ENCODE results near the gene TRERF1. TPM values are rescaled to one million over a fixed set of nuclear protein-coding genes. Genes with fewer than 3 reads are reported as not detected.

Gene TRERF1
- total and polyA plus RNA-seq, 2 experiments from 2014 or later = 11.2 to 20.6 TPM

DNA sequence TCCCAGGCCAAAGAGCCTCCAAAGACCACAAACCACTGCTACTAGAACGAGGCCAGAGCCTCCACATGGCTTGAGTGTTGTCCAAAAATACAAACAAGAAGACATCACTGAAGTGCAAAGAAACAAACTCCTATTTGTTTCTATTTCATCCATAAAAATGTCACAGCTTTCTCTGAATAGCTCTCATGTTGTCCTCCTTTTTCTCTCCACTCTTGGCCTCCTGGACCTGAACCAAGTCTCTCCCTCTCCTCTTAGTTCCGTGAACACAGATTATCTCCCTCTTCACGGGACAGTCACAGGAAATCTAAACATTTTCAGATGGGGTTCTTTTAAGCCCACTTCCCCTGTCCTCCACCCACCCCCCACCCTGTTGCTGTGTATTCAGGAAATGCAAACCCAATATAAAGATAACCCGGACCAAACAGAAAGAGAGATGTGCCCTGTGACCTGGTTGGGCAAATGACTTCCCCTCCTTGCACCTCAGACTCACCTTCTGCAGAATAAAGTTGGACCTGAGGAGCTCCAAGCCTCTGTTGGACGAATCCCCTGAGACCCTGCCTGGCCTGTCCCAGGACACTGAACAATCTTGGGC is 158.2 kb downstream of the TRERF1 start:
- Histone ChIP-seq H4K20me1 (replicated peaks; ENCODE audit: insufficient read depth) (peaks cover 9% of the 10 kb centered on the region), H3F3A (replicated peaks; ENCODE audit: low read depth) (no peaks in the 10 kb centered on the region), H3K79me2 (replicated peaks; ENCODE audit: insufficient read depth) (peaks cover 40% of the 10 kb centered on the region), H3K27me3 (ENCODE audit: insufficient read depth) (no peaks in the 10 kb centered on the region), H3K27ac (ENCODE audit: low read depth) (no peak overlapping the region), H2AFZ (no peak overlapping the region), H3K9me2 (ENCODE audit: insufficient read depth) (0 out of 2 replicates have a peak, but pooled peaks cover 5% of the 10 kb centered on the region), H3K4me1 (ENCODE audit: insufficient read depth) (no peaks in the 10 kb centered on the region), H3K36me3 (ENCODE audit: insufficient read depth) (no peaks in the 10 kb centered on the region), H3K4me2 (no peak overlapping the region), H3K4me3 (no peak overlapping the region)
- Mint-ChIP-seq H3K9me3 (no peaks in the 10 kb centered on the region), H3K4me3 (no peak overlapping the region), H3K27me3 (ENCODE audit: insufficient read depth, low read depth, poor library complexity) (peaks cover 2% of the 10 kb centered on the region), H3K4me1 (no peaks in the 10 kb centered on the region), H3K27ac (no peak overlapping the region), H3K36me3 (ENCODE audit: low read depth) (peaks cover 28% of the 10 kb centered on the region)
- TF ChIP-seq ZNF331 (CRISPR knock-in tag; IDR thresholded peaks at IDR 0.05; ENCODE audit: low read depth) = no peak
- no peak for TF ChIP-seq STAT1 (IDR thresholded peaks at IDR 0.05; ENCODE audit: unreplicated experiment)
- no peak for TF ChIP-seq ZNF114 (CRISPR knock-in tag; IDR thresholded peaks at IDR 0.05)
- DNase-seq (ENCODE audit: low spot score) (no peak), ATAC-seq (no peak)

DNA sequence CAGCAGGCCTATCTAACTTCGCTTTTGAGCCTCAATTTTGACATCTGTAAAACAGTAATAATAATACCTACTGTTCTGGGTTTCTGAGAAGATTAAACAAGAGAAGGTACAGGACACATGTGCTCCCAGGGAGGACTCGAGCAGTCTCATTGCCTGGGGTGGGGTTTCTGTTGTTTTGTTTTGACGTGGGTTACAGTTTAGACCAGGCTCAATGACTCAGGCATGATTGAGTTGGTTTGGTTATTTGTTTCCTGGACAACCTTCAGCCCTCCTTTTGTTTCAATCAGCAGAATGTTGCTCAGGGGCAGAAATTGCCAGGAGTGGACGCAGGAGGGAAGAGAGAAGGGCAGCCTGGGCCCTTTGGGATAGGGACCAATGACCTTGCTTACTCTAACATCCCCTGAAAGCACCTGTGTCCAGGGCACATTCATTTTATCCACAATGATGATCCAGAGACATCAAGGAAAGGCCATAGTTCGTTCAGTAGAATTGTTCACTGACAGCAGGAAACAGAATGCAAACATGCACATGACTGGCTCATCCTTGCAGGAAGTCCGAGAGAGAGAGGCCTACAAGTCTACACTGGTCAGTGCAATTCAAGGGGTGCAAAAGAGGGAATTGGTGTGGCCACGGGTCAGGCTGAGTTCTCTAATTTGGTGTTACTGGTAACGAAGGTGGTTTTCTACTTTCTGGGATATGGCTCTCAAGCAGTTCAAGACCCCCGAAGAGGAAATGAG is 159.6 kb downstream of the TRERF1 start:
- Histone ChIP-seq H4K20me1 (replicated peaks; ENCODE audit: insufficient read depth) (peaks cover 9% of the 10 kb centered on the region), H3K79me2 (replicated peaks; ENCODE audit: insufficient read depth) (peaks cover 32% of the 10 kb centered on the region), H3K4me3 (no peak overlapping the region), H3K36me3 (ENCODE audit: insufficient read depth) (no peaks in the 10 kb centered on the region), H3K4me2 (no peak overlapping the region), H3K9me2 (ENCODE audit: insufficient read depth) (0 out of 2 replicates have a peak, but pooled peaks cover 5% of the 10 kb centered on the region), H3K27me3 (ENCODE audit: insufficient read depth) (no peaks in the 10 kb centered on the region), H2AFZ (no peak overlapping the region), H3K27ac (ENCODE audit: low read depth) (no peak overlapping the region), H3K4me1 (ENCODE audit: insufficient read depth) (no peaks in the 10 kb centered on the region), H3F3A (replicated peaks; ENCODE audit: low read depth) (no peaks in the 10 kb centered on the region)
- peaks cover 3% of the 10 kb centered on the region for H3K27me3 Mint-ChIP-seq (ENCODE audit: insufficient read depth, low read depth, poor library complexity)
- no peak overlapping the region for H3K27ac Mint-ChIP-seq
- DNase-seq (ENCODE audit: low spot score) (no peak), ATAC-seq (no peak)
- no peaks in the 10 kb centered on the region for H3K4me1 Mint-ChIP-seq
- peaks cover 7% of the 10 kb centered on the region for H3K9me3 Mint-ChIP-seq
- H3K36me3 Mint-ChIP-seq (ENCODE audit: low read depth) = peaks cover 31% of the 10 kb centered on the region
- H3K4me3 Mint-ChIP-seq = no peak overlapping the region
- TF ChIP-seq, protein P1, sequence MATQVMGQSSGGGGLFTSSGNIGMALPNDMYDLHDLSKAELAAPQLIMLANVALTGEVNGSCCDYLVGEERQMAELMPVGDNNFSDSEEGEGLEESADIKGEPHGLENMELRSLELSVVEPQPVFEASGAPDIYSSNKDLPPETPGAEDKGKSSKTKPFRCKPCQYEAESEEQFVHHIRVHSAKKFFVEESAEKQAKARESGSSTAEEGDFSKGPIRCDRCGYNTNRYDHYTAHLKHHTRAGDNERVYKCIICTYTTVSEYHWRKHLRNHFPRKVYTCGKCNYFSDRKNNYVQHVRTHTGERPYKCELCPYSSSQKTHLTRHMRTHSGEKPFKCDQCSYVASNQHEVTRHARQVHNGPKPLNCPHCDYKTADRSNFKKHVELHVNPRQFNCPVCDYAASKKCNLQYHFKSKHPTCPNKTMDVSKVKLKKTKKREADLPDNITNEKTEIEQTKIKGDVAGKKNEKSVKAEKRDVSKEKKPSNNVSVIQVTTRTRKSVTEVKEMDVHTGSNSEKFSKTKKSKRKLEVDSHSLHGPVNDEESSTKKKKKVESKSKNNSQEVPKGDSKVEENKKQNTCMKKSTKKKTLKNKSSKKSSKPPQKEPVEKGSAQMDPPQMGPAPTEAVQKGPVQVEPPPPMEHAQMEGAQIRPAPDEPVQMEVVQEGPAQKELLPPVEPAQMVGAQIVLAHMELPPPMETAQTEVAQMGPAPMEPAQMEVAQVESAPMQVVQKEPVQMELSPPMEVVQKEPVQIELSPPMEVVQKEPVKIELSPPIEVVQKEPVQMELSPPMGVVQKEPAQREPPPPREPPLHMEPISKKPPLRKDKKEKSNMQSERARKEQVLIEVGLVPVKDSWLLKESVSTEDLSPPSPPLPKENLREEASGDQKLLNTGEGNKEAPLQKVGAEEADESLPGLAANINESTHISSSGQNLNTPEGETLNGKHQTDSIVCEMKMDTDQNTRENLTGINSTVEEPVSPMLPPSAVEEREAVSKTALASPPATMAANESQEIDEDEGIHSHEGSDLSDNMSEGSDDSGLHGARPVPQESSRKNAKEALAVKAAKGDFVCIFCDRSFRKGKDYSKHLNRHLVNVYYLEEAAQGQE (IDR thresholded peaks at IDR 0.05; ENCODE audit: unreplicated experiment) = no peak
- TF ChIP-seq, protein P2, sequence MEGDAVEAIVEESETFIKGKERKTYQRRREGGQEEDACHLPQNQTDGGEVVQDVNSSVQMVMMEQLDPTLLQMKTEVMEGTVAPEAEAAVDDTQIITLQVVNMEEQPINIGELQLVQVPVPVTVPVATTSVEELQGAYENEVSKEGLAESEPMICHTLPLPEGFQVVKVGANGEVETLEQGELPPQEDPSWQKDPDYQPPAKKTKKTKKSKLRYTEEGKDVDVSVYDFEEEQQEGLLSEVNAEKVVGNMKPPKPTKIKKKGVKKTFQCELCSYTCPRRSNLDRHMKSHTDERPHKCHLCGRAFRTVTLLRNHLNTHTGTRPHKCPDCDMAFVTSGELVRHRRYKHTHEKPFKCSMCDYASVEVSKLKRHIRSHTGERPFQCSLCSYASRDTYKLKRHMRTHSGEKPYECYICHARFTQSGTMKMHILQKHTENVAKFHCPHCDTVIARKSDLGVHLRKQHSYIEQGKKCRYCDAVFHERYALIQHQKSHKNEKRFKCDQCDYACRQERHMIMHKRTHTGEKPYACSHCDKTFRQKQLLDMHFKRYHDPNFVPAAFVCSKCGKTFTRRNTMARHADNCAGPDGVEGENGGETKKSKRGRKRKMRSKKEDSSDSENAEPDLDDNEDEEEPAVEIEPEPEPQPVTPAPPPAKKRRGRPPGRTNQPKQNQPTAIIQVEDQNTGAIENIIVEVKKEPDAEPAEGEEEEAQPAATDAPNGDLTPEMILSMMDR (conservative IDR thresholded peaks at IDR 0.05; ENCODE audit: low read depth in 2 of 2) = no peak
- TF ChIP-seq ZNF331 (CRISPR knock-in tag; IDR thresholded peaks at IDR 0.05; ENCODE audit: low read depth) (no peak), EZH2 (IDR thresholded peaks at IDR 0.05; ENCODE audit: low read depth, unreplicated experiment) (no peak), ZNF114 (CRISPR knock-in tag; IDR thresholded peaks at IDR 0.05) (no peak)
- TF ChIP-seq, protein P3, sequence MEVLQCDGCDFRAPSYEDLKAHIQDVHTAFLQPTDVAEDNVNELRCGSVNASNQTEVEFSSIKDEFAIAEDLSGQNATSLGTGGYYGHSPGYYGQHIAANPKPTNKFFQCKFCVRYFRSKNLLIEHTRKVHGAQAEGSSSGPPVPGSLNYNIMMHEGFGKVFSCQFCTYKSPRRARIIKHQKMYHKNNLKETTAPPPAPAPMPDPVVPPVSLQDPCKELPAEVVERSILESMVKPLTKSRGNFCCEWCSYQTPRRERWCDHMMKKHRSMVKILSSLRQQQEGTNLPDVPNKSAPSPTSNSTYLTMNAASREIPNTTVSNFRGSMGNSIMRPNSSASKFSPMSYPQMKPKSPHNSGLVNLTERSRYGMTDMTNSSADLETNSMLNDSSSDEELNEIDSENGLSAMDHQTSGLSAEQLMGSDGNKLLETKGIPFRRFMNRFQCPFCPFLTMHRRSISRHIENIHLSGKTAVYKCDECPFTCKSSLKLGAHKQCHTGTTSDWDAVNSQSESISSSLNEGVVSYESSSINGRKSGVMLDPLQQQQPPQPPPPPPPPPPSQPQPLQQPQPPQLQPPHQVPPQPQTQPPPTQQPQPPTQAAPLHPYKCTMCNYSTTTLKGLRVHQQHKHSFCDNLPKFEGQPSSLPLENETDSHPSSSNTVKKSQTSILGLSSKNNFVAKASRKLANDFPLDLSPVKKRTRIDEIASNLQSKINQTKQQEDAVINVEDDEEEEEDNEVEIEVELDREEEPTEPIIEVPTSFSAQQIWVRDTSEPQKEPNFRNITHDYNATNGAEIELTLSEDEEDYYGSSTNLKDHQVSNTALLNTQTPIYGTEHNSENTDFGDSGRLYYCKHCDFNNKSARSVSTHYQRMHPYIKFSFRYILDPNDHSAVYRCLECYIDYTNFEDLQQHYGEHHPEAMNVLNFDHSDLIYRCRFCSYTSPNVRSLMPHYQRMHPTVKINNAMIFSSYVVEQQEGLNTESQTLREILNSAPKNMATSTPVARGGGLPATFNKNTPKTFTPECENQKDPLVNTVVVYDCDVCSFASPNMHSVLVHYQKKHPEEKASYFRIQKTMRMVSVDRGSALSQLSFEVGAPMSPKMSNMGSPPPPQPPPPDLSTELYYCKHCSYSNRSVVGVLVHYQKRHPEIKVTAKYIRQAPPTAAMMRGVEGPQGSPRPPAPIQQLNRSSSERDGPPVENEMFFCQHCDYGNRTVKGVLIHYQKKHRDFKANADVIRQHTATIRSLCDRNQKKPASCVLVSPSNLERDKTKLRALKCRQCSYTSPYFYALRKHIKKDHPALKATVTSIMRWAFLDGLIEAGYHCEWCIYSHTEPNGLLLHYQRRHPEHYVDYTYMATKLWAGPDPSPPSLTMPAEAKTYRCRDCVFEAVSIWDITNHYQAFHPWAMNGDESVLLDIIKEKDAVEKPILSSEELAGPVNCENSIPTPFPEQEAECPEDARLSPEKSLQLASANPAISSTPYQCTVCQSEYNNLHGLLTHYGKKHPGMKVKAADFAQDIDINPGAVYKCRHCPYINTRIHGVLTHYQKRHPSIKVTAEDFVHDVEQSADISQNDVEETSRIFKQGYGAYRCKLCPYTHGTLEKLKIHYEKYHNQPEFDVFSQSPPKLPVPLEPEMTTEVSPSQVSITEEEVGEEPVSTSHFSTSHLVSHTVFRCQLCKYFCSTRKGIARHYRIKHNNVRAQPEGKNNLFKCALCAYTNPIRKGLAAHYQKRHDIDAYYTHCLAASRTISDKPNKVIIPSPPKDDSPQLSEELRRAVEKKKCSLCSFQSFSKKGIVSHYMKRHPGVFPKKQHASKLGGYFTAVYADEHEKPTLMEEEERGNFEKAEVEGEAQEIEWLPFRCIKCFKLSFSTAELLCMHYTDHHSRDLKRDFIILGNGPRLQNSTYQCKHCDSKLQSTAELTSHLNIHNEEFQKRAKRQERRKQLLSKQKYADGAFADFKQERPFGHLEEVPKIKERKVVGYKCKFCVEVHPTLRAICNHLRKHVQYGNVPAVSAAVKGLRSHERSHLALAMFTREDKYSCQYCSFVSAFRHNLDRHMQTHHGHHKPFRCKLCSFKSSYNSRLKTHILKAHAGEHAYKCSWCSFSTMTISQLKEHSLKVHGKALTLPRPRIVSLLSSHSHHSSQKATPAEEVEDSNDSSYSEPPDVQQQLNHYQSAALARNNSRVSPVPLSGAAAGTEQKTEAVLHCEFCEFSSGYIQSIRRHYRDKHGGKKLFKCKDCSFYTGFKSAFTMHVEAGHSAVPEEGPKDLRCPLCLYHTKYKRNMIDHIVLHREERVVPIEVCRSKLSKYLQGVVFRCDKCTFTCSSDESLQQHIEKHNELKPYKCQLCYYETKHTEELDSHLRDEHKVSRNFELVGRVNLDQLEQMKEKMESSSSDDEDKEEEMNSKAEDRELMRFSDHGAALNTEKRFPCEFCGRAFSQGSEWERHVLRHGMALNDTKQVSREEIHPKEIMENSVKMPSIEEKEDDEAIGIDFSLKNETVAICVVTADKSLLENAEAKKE (CRISPR knock-in tag; IDR thresholded peaks at IDR 0.05) = no peak

Data from GM23338 (cell line).